GM12878 (cell line): ENCODE measurements around the gene ARL14EP. TPM values are rescaled to one million over a fixed set of nuclear protein-coding genes. Genes with fewer than 3 reads are reported as not detected.

Experiments used
- ATAC-seq: fragments of 200-7000 bp; cut with Tn5 transposase; 3 replicates; pipeline ENCODE4 v1.9.1; 2020; ENCODE audit warnings: mild to moderate bottlenecking, moderate library complexity
- BruUV-seq: library from RNA; stranded (reverse); fragments of 400-500 nt; replicated peaks from 2 replicates; lab custom pipeline; 2021; lab: Mats Ljungman, UMichigan
- CTCF ChIA-PET: fragments of 300-600 bp; sonication (Branson Sonifier 250); formaldehyde crosslinking; extraction: SDS; loops from one replicate; lab custom pipeline; 2021; ENCODE audit warnings: inconsistent platforms; lab: Yijun Ruan, JAX
- POLR2A ChIA-PET: fragments of 350-600 bp; formaldehyde crosslinking; extraction: SDS; loops from one replicate; lab custom pipeline; 2021; ENCODE audit warnings: inconsistent platforms; lab: Charles Lee
- RAD21 ChIA-PET: fragments of 300-600 bp; sonication (Branson Sonifier 250); formaldehyde crosslinking; loops from one replicate; lab custom pipeline; 2023; ENCODE audit warnings: antibody characterized with exemption; ENCODE audit not compliant: unreplicated experiment; lab: Charles Lee
- SMC1A ChIA-PET: fragments of 300-600 bp; sonication (Branson Sonifier 250); formaldehyde crosslinking; loops from one replicate; lab custom pipeline; 2023; ENCODE audit not compliant: unreplicated experiment, uncharacterized antibody; lab: Charles Lee
- DNase-seq: peaks from one replicate; pipeline ENCODE4 v3.0.0-alpha.2; 2011; ENCODE audit warnings: low read depth, low spot score
- FAIRE-seq: peaks from 3 replicates; lab custom pipeline; 2011; peaks lifted over from hg19 to GRCh38; lab: Jason Lieb, UNC
- H2AFZ ChIP-seq: 2 replicates; pipeline ENCODE4 v1.6.0; 2011; ENCODE audit warnings: low read depth, low read length, control low read depth; ENCODE audit not compliant: control insufficient read depth
- H3K27ac ChIP-seq: 2 replicates; pipeline ENCODE4 v1.5.1; 2011; ENCODE audit warnings: control low read depth; ENCODE audit not compliant: control insufficient read depth, insufficient read depth
- H3K27me3 ChIP-seq, 2 experiments: replicated peaks in 1 of 2; 2 replicates each; pipeline versions ENCODE4 v1.6.0 to v1.6.1; 2011; ENCODE audit warnings: low read length in 1 of 2; ENCODE audit not compliant: control insufficient read depth in 2 of 2, insufficient read depth in 2 of 2
- H3K36me3 ChIP-seq, 2 experiments: 2 replicates each; pipeline ENCODE4 v1.5.1; 2011; ENCODE audit warnings: low read length in 1 of 2; ENCODE audit not compliant: control insufficient read depth in 2 of 2, insufficient read depth in 2 of 2
- H3K4me1 ChIP-seq: 2 replicates; pipeline ENCODE4 v1.6.1; 2011; ENCODE audit warnings: mild to moderate bottlenecking, low read length, moderate library complexity, mixed read lengths; ENCODE audit not compliant: control insufficient read depth, insufficient read depth
- H3K4me2 ChIP-seq: 2 replicates; pipeline ENCODE4 v1.6.0; 2011; ENCODE audit warnings: control low read depth; ENCODE audit not compliant: control insufficient read depth, insufficient read depth
- H3K4me3 ChIP-seq: fragments of 200-600 bp; sonication (generic); 2 replicates; pipeline ENCODE4 v1.5.1; 2016
- H3K79me2 ChIP-seq: 2 replicates; pipeline ENCODE4 v1.6.0; 2011; ENCODE audit warnings: low read length; ENCODE audit not compliant: control insufficient read depth, insufficient read depth
- H3K9ac ChIP-seq: 2 replicates; pipeline ENCODE4 v1.8.0; 2011; ENCODE audit warnings: low read length, control low read depth, mixed read lengths; ENCODE audit not compliant: control insufficient read depth, insufficient read depth
- H3K9me3 ChIP-seq: replicated peaks from 3 replicates; pipeline ENCODE4 v1.5.1; 2011; ENCODE audit warnings: mild to moderate bottlenecking, low read length; ENCODE audit not compliant: control insufficient read depth, insufficient read depth
- H4K20me1 ChIP-seq: 2 replicates; pipeline ENCODE4 v1.6.0; 2011; ENCODE audit not compliant: control insufficient read depth, insufficient read depth
- CBX5 ChIP-seq: sonication (generic); IDR thresholded peaks from 2 replicates; pipeline ENCODE4 v1.6.1; 2016; ENCODE audit warnings: low read depth, moderate library complexity, mild to moderate bottlenecking, inconsistent platforms
- CUX1 ChIP-seq: IDR thresholded peaks from 2 replicates; pipeline ENCODE4 v1.6.1; 2012; ENCODE audit warnings: improper control_type of control experiment, low read depth, low read length; ENCODE audit not compliant: insufficient replicate concordance
- FOXK2 ChIP-seq: fragments of 450-650 bp; IDR thresholded peaks from 2 replicates; pipeline ENCODE4 v1.6.1; 2017; ENCODE audit warnings: mild to moderate bottlenecking, moderate library complexity
- FOXM1 ChIP-seq: IDR thresholded peaks from 2 replicates; pipeline ENCODE4 v1.6.1; 2012; ENCODE audit warnings: low read depth, mild to moderate bottlenecking, inconsistent platforms, low read length, moderate library complexity
- NFIC ChIP-seq: IDR thresholded peaks from 2 replicates; pipeline ENCODE4 v1.6.1; 2012; ENCODE audit warnings: low read depth, mild to moderate bottlenecking, inconsistent platforms, low read length, moderate library complexity
- POLR2A ChIP-seq: IDR thresholded peaks from 2 replicates; pipeline ENCODE4 v1.6.1; 2011; ENCODE audit warnings: low read depth, mild to moderate bottlenecking, low read length
- SREBF1 ChIP-seq: IDR thresholded peaks from 2 replicates; pipeline ENCODE4 v1.6.1; 2012; ENCODE audit warnings: mild to moderate bottlenecking, low read length
- in situ Hi-C: fragments of 300-500 bp; cut with MboI; formaldehyde crosslinking; loops from 9 replicates; pipeline ENCODE4 v1.14.3; 2018; ENCODE audit warnings: mixed read lengths
- intact Hi-C: fragments of 100-400 bp; cut with micrococcal nuclease; formaldehyde crosslinking; loops from one replicate; pipeline ENCODE4 v1.14.2; 2022; ENCODE audit not compliant: unreplicated experiment
- polyA plus RNA-seq, 11 experiments: library from polyadenylated mRNA; depleted of rRNA in 4 of 11; unstranded in 6 of 11; stranded (reverse) in 5 of 11; fragments of >200 nt; fragmentation: Nextera tagmentation in 4 of 11; fragmentation: Illumina TruSeq in 1 of 11; extraction: Ambion mirVana in 4 of 11; extraction: Trizol in 1 of 11; gene quantifications; 1 replicate in 1 of 11; 2 replicates in 10 of 11; pipeline versions ENCODE4 v1.2.1 to v1.2.3, GENCODE V29; 2011 to 2016; ENCODE audit warnings: inconsistent platforms in 2 of 11, missing spikeins in 2 of 11, low read depth in 1 of 11
- total RNA-seq, 4 experiments: library from RNA; depleted of rRNA in 3 of 4; stranded (reverse); fragments of >200 nt in 3 of 4; fragmentation: Illumina TruSeq in 1 of 4; extraction: Trizol in 1 of 4; gene quantifications; 2 replicates each; pipeline versions ENCODE4 v1.2.1 to v1.2.3, GENCODE V29; 2013 to 2021

The ARL14EP gene
- total and polyA plus RNA-seq, 10 of the 15 experiments (the other 5 are each of a cell fraction or from before 2014, with no cell fraction given): 18.1 to 59.8 (median 42.8) TPM

DNA sequence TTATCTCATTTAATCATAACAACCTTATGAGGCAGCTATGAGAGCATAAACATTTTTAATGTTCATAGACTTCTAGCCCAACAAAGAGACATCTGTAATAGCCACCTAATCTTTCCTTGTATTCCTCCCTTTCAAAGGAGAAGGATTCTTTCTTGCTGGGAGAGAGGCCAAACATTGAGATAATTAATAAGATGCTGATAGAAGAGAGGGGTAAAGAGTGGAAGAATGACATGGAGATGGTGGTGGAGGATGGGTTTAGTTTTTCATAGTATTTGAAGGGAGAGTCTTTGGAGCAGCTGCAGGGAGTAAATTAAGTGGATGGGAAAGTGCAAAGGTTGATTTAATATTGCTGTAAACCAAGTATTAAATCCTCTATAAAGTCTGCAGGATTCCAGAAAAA, 57.9 kb downstream of the ARL14EP start:
- ChIA-PET CTCF (no interaction called here), POLR2A (no interaction called here), RAD21 (interaction anchor here (0.9 kb wide), 1 partner anchor 36 kb away, joined by 3 read pairs; no protein-coding TSS in a partner anchor), SMC1A (interaction anchor here (1.1 kb wide), 1 partner anchor 22 kb away, joined by 3 read pairs; no protein-coding TSS in a partner anchor)
- in situ Hi-C loops (no loop called here), intact Hi-C loops (no loop called here)
- Histone ChIP-seq H2AFZ (no peak overlapping the region), H3K9me3 (no peaks in the 10 kb centered on the region), H3K4me3 (no peak overlapping the region), H3K4me1 (no peaks in the 10 kb centered on the region), H3K27ac (no peak overlapping the region), H3K79me2 (no peaks in the 10 kb centered on the region), H3K27me3 (no peaks in the 10 kb centered on the region), H3K4me2 (no peak overlapping the region), H4K20me1 (no peaks in the 10 kb centered on the region), H3K9ac (no peak overlapping the region), H3K36me3 (no peaks in the 10 kb centered on the region)
- ATAC-seq: no peak
- FAIRE-seq: no peak
- TF ChIP-seq NFIC (no peak), POLR2A (no peak), SREBF1 (no peak), CUX1 (no peak), CBX5 (no peak), FOXK2 (no peak), FOXM1 (no peak)
- DNase-seq: no peak
- BruUV-seq: no TSS peak
